ENCODE measurements around the gene OXNAD1.

GRCh38 chr3:16350597-16351318, 85.7 kb downstream of the OXNAD1 start:
- no peak for TF ChIP-seq POLR2A (IDR thresholded peaks at IDR 0.05)
- TF ChIP-seq CTCF (IDR thresholded peaks at IDR 0.05): no peak

All from esophagus squamous epithelium (tissue), 4 donors.